Hematopoietic multipotent progenitor cell (in vitro differentiated cells): ENCODE results near the gene ITPR1. TPM values are rescaled to one million over a fixed set of nuclear protein-coding genes. Genes with fewer than 3 reads are reported as not detected.

Experiments used
- DNase-seq, 3 donors: peaks; one replicate each; pipeline ENCODE4 v3.0.0-alpha.2; 2011 to 2015; ENCODE audit warnings: low read depth in 2 of 3, low spot score in 2 of 3
- total RNA-seq: library from RNA; depleted of rRNA; stranded (reverse); fragments of >200 nt; gene quantifications from one replicate; pipeline ENCODE4 v1.2.3, GENCODE V29; 2012

Gene ITPR1
- total RNA-seq, 1 donor = 166 TPM

GRCh38 chr3:4564928-4565586, 71.9 kb downstream of the ITPR1 start:
- DNase-seq = no peak

GRCh38 chr3:4565809-4566501, 72.8 kb downstream of the ITPR1 start:
- no peak for DNase-seq

DNA sequence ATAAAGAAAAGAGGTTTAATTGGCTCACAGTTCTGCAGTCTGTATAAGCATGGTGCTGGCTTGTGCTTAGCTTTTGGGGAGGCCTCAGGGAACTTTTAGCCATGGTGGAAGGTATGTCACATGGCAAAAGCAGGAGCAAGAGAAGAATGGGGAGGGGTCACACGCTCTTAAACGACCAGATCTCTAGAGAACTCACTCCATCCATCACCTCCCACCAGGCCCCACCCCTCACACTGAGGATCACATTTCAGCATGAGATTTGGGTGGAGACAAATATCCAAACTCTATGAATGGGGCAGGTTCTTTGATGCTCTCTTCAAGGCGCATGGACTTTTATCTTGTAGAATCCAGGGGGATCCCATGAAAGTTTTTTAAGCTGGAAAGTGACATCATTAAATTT, 75.7 kb downstream of the ITPR1 start:
- DNase-seq = no peak

- peak in 2 of 3 donors; percentile 50 to 84 for DNase-seq
These were observed 77.9 kb downstream of the ITPR1 start for GRCh38 chr3:4570840-4571621.

DNA sequence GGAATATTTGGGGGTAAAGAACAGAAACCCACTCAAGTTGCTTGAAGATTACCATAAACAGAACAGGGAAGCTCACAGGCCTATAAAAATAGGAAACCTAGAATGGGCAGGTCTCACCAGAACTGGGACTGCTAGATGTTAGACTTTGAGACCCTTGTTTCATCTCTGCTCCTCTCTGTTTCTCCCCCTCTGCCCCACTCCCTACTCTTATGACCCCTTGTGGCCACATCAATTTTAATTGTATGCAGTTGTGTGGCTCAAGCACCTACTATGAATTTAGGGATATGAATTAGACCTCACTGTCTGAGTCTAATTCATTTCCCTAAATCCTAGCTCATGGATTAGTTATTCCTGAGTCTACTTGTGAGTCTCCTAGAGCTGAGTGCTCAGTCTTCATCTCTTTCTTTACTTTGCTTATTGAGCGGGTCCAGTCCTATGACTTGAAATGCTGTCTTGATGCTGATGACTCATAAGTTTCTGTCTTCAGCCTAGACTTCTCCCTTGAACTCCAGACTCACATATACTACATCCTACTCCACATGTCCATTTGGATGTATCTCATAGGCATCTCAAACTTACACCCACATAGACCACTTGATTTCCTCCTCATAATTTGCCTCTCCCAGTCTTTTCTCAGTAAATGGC, 78.7 kb downstream of the ITPR1 start:
- DNase-seq = peak in 2 of 3 donors; percentile 47 to 67

GRCh38 chr3:4573153-4573552, 80.0 kb downstream of the ITPR1 start:
- no peak for DNase-seq

GRCh38 chr3:4574426-4574965, 81.3 kb downstream of the ITPR1 start:
- DNase-seq = no peak

GRCh38 chr3:4575381-4575780, 82.2 kb downstream of the ITPR1 start:
- no peak for DNase-seq

GRCh38 chr3:4577721-4578120, 84.6 kb downstream of the ITPR1 start:
- no peak for DNase-seq

DNA sequence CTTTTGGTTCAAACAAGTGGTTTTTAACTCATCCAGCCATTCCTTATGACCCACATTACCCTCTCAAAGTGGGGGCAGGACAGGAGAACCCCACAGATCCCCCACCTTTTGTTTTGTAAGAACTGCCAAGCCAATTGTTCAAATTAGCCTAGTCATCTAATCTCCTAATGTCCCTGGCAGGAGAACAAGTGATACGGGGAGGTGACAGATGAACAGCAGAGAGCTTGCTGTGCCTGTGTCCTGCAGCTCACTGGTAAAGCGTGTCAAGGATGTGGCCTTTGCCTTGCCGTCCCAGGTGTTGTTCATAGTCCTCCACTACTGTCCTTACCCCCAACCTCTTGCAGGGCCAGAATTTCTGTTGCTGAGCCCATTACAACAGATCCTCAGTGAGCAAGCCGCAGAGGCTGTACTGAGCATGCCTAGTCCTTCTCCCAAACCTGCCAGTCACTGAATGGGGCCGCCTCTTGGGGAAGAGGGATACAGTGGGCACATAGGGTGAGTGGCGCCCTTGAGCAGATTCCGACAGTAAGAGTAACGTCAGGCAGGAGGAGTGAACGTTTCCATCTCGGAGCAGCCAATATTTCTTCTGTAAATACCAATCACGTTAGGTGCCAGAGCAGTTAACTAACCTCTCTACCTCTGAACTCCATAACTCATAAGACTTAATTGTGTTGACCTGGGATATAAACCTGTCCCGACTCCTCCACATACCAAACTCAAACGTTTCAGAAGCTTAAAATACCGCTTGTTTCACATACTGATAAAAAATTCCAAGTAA, 87.4 kb downstream of the ITPR1 start:
- no peak for DNase-seq

DNA sequence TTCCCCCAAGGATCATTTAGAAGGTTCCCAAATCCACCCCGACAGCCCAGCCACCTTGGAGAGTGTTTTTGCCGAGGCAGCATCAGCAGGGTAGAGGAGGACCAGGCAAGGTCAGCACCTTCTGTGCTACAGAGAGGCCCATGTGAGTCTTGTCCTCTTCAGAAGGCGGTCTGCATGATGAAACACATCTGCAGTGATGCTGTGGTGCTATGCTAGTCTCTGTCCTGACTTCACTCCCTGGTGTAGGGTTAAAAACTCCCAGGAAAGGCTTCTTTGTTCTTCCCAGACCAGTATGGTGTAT, 87.9 kb downstream of the ITPR1 start:
- no peak for DNase-seq

- peak in 1 of 3 donors; percentile 29 for DNase-seq
These were observed 88.3 kb downstream of the ITPR1 start for GRCh38 chr3:4581498-4581897.

GRCh38 chr3:4581920-4582611, 88.9 kb downstream of the ITPR1 start:
- DNase-seq = peak in 1 of 3 donors; percentile 15

GRCh38 chr3:4582624-4583023, 89.5 kb downstream of the ITPR1 start:
- DNase-seq = no peak

DNA sequence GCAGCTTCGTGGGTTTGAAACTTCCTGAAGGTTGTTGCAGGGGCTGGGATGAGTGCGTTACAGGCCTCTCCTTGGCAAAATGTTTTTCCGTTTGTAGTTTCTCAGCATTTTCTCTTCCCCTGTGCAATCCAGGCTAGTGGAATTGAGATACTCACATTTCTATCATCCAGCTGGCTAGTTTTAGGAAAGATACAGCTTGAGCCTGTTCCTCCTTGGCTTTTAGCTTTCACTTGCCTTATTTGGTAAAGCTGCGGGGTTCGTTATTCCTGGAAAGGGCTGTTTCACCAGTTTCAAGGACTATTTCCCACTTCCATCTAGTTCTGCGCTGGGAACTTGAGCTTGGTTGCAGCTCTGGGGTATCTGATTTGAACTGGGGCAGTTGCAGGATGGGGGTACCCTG, 90.3 kb downstream of the ITPR1 start:
- no peak for DNase-seq

DNA sequence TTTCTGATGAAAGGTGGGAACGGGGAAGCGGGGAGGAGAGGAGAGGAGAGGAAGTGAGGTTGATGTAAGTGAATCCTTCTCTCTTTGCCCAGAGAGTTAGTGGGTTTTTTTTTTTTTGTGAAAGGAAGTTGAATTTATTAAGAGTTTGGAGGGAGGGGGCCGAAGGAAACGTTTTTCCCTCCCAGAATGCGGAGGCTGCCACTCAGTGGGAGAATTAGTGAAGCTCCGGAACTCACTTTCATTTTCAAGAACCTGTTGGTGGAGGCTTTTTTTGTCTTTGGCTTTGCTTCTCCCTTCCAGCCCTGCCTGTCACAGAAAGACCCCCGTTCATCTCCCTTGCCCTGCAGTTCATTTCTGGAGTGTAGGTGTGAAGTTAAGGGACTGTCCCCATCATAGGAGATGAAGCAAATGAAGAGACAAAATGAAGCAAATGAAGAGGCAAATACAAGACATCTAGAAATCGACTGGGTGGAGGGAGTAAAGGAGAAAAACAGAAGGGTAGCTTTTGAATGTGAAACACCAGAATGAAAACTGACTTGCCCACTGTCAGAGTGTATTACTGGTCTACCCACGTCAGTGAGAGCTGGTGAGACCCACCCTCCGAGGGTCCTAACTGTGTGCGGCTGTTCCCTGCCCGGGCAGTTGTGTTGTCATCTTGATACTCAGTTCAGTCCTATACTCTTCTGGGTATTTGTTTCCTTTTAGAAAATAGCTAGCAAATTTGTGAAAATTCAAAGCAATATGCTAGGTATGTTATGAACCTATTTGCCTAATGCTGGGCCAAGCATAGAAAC, 91.5 kb downstream of the ITPR1 start:
- DNase-seq = peak in 2 of 3 donors; percentile 56 to 76

DNA sequence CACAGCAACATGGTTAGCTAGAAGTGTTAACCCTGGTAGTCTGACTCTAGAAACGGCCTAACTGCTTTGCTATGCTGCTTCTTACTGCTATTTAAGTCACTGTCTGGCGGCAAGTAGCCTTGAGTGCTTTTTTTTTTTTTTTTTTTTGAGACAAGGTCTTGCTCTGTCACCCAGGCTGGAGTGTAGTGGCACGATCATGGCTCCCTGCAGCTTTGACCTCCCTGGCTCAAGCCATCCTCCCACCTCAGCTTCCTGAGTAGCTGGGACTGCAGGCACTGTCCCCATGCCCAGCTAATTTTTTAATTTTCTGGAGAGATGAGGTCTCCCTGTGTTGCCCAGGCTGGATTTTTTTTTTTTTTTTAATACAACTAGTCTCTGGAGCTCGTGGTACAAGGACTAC, 93.2 kb downstream of the ITPR1 start:
- DNase-seq = no peak

DNA sequence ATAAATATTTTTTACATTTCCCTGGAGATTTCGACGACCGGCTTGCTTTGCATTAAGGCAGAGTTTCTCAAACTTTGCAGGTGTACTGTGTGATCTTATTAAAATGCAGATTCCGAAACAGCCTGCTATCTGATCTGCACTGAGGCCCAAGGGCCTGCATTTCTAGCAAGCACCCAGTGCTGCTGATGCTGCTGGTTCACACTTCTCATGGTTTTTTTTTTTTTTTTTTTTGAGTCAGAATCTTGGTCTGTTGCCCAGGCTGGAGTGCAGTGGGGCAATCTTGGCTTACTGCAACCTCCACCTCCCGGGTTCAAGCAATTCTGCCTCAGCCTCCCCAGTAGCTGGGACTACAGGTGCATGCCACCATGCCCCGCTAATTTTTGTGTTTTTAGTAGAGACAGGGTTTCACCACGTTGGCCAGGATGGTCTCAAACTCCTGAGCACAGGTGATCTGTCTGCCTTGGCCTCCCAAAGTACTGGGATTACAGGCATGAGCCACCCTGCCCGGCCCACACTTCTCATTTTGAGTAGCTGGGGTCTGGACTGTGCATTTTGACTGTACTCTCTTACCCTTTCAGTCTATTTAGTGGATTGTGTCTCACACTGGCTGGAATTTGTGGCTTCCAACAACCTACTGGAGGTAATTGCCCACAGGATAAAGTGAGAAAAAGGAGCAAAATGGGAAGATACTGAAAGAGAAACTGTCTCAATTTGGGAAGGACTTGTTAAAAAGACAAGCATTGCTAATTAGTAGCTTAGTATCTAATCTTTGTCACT, 94.1 kb downstream of the ITPR1 start:
- DNase-seq = no peak
